Measurements from ENCODE around the gene CLDN11.

DNA sequence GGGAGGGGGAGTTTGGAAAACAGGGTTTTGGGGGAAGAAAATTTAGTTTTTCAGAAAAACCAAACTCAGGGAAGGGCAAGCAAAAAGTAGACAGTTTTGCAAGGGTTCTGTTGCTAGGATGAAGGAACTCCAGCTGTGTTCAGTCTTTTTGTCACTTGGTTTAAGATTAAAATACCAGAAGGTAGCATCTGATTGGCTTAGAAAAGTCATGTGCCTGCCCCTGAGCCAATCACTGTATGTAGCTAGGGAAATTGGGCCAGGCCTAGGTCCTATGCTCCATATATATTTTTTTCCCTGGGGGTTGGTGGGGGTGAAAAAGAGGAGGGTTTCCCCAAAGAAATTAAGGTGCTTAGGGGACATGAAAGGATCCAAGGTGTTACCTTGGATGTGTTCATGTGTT, 24.3 kb downstream of the CLDN11 start:
- no peak for TF ChIP-seq CTCF (conservative IDR thresholded peaks at IDR 0.05; ENCODE audit: low read length)
- no peak for TF ChIP-seq EZH2phosphoT487 (IDR thresholded peaks at IDR 0.05; ENCODE audit: borderline replicate concordance, low read depth, low read length)

Measured in OCI-LY7 (cell line).